Activated naive CD8-positive, alpha-beta T cell treated with anti-CD3 and anti-CD28 coated beads, Interleukin-2, amount 50 U/mL, for 16 hours (primary cell): ENCODE data around the gene USP44.
"Not testable (repeated sequence)": the region's sequence is repeated elsewhere in the genome, so short reads cannot be mapped to it uniquely, and the experiment has no call there.

ENCODE experiments used
- DNase-seq: peaks from one replicate; pipeline ENCODE4 v3.0.0-alpha.2; 2020; ENCODE audit warnings: low read depth, low spot score

Gene USP44

DNA sequence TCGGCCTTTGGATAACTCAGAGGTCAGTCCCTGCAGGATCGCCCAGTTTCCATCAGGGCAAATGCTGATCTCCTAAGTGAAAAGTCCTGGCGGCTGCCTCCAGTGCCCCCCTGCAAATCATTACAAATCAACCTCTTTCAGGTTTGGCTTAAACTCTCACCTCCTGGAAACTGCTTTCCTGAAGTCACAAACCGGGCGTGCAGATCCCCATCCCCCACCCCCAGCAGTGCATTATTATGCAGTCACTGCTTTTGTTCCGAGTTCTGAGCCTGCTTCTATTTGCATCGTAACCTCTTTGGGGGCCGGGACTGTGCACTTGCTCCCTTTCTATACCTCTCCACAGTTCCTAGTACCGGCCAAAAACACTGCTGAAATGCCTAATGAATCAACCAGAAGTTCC lies at the start of gene USP44:
Gene USP44, minus strand, starts transcription at position 172 of the 400 bp plus-strand sequence. CDS start 17,220 bp downstream, outside the sequence.
- DNase-seq, result no peak

DNA sequence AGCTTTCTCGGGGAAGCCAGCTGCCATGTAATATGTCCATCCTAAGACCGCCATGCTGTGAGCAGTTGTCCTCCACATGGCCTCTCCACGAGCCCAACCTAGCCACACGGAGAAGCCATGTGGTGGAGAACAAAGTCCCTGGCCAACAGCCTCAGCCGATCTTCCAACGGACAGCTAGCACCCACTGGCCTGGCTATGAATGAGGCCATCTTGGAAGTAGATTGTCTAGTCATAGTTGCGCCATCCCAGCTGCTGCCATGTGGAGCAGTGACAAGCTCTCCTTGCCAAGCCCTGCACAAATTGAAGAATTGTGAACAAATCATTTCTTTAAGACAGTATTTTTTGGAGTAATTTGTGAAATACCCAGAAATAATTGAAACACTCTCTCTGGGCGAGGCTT lies 49.3 kb upstream of the USP44 start:
- no peak for DNase-seq

DNA sequence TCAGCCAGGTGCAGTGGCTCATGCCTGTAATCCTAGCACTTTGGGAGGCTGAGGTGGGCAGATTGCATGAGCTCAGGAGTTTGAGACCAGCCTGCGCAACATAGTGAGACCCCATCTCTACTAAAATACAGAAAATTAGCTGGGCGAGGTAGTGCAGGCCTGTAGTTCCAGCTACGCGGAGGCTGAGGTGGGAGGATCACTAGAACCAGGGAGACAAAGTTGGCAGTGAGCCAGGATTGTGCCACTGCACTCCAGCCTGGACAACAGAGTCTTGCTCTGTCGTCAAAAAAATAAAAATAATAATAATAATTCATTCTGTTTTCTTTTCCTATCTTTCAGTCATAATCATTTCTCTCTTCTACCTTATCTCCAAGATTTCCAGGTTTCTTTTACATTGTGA lies 48.6 kb upstream of the USP44 start:
- no peak for DNase-seq

DNA sequence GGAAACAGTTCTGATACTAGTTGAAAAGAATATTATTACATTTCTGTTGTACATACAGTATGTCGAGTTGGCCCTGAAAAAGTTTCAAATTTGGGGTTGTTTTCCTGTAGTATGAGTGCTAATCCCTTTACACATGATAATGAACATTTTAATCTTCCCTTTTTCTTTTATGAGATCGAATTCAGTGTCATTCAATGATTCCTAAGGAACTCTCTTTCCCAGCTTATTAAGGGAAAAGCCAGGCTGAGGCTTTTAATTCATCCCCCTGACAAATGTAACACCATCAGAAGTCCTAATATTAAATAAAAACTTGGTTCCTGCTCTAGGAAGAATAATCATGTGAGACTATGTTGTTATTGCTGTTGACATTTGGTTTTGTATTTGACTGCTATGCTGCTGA lies 42.9 kb upstream of the USP44 start:
- no peak for DNase-seq

DNA sequence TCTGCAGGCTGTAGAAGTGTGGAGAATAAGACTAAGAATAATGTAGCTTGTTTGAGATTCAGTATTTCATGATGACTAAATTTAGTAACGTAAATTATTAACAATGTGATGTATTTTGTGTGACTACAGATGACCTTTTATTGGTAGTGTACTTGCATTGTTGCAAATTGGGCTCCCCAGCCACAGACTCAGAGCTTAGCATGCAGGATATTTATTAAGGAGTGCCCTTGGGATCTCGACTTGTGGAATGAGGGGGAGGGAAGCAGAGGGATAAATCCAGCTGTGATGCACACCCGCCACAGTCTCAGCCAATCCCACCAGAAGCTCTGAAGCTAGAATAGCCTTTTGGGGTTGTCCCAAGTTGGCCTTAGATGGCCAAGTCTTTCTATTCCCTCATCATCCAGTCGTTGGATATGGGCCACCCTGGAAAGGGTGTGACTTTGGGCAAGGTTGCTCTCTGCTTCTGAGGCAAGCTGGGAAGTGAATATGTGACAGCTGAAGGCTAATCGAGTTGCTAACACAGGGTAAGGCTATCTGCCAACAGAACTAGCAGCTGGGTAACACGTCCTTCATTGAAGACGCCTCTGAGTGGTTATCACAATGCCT lies 42.1 kb upstream of the USP44 start:
- no peak for DNase-seq

DNA sequence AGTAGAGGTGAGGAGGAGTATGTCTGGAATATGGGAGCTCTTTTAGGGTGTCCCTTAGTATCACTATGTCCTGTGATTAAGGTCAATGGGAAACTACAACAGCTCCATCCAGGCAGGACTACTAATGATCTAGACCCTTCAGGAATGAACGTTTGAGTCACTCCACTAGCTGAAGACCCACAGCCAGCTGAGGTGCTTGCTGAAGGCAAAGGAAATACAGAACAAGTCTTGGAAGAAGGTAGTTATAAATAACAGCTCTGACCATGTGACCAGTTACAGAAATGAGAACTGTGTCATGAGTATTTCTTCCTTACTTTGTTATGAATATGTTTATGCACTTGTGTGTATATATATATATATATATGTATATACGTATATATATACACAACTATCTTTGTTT lies 40.5 kb upstream of the USP44 start:
- no peak for DNase-seq

DNA sequence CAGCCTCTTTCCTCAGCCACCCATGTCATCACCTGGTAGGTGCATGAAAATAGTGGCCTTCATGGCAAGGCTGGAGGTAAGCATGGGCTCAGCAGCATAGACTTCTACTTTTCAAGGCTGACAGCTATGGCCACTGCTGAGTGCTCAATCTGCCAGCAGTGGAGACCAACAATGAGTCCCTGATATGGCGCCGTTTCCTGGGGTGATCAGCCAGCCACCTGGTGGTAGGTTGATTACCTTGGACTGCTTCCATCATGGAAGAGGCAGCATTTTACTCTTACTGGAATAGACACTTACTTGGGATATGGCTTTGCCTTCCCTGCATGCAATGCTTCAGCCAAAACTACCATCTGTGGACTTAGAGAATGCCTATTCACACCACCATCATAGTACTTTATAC lies 39.5 kb upstream of the USP44 start:
- no peak for DNase-seq

DNA sequence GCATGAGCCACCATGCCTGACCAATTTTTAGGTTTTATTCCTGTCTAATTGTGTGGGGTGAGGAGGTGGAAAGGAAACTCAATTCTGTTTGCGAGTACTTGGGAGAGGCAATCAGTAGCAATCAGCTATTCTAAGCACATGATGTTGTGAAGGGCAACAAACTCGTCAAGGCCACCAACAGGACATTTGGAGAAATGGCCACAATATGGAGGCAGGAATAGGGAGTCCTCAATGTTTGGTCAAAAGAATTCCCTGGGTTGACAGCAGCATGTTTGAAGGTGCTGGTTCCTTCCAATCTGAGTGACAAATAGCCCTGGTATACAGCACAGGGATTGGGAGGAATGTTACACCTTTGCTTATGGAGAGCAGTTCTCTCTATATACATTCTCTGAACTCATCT lies 32.7 kb upstream of the USP44 start:
- DNase-seq, result no peak

DNA sequence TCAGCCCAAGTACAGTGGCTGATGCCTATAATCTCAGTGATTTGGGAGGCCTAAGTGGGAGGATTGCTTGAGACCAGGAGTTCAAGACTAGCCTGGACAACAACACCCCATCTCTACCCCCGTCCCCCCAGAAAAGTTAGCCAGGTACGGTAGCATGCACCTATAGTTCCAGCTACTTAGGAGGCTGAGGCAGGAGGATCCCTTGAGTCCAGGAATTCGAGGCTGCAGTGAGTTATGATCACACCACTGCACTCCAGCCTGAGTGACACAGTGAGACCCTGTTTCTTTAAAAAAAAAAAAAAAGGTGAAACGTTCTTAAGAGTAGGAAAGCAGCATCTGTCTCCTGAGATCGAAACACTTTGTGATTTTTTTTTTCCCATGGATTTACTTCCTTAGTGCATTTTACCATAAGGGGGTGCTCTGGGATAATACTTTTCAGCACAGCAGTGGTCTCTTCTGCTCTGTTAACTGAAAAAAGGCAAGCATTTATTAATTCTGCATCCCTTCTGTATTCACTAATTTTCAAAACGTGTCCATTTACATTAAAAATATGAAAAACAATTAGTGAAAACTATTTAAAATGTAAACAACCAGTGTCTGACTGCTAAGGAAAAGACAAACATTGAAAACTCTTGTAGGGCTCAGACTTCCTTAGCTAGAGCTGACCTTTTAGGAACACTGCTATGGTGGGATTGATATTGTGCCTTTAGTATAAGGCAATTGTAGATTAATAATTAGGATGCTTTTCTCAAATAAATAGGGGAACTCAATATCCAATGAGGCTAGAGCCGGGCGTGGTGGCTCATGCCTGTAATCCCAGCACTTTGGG lies 31.2 kb upstream of the USP44 start:
- no peak for DNase-seq

DNA sequence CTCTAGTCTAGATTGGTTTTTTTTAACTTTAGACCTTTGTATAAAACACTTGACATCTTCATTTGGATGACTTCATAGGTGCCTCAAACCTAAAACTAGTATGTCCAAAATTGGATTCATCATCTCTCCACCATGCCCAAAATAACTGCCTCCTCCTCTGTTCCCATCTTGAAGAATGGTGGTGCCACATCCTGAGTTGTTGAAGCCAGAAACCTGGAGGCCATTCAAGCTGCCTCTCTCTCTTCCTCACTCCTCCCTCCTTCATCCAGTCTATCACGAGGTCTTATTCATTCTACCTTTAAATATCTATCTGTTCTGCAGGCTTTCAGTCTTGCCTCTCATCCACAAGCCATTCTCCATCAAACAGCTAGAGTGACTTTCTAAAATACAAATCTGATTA lies 26.5 kb upstream of the USP44 start:
- DNase-seq, result no peak

DNA sequence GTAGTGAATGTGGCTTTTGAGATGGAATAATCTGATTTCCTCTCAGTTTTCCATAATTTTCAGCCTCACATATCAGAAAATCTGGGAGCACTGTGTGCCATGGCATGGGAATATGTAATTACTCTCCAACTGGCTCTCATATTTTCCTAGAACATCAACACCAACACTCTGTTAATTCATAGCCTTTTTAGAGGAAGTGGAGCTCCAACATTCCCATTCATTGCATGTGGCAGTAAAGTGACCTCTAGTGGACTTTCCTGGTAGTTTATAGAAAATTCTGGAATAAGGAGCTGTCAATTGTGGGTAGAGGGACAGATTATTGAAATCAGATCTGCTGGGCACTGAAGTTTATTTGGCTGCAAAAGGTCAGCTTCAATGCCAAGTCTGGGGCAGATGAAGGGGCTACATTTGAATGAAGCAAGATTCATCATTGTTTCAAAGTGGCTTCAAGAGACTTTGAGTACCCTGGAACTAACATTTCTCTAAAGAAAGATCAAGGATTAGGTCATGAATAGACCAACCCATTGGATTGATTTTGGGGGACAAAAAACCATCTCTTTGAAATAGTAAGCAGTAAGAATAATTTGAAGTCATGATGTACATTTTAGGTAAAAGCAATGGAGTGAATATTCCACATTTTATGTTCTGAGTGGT lies 23.6 kb upstream of the USP44 start:
- DNase-seq, result no peak

DNA sequence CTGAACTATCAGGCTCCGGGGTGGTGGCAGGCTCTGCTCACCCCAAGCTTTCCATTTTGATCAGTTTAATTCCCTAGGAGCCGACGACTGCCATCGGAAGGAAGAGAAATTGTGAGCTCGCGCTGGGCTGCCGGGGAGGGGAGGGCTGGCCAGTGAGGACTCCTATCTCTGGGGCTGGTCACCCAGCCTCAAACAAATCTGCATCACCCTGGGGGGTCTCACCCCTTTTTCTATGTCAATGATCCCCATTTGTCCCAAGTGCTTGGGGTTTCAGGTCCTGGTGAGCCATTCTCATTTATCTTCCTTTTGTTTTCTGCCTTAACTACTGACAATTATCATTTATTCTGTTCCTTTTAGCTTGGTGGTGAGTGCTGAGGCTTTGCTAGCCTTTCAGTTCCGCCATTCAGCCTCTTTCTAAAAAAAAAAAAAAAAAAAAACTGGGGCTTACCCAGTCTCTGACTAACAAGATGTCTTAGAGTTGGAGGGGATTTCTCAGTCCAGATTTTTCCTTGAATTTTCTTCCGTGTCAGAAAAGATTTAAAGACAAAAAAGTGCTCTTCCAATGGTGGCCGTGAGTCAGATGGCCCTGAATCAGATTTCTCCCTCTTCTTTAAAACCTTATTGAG lies 22.8 kb upstream of the USP44 start:
- DNase-seq, result no peak

DNA sequence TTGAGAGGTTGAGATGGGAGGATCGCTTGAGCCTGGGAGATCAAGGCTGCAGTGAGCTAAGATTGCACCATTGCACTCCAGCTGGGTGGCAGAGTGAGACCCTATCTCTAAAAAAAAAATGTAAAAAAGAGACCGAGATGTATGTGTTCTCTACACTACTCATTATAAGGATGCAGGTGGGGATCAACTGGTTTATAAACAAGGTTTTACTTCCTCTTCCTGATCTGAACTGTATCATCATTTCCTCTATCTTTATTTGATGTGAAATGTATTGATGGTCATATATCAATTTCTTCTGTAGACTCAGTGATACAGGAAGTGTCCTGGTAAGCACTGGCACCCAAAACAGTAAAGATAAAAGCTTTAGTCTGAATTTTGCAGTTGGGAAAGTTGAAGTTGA lies 20.1 kb upstream of the USP44 start:
- DNase-seq, result no peak

DNA sequence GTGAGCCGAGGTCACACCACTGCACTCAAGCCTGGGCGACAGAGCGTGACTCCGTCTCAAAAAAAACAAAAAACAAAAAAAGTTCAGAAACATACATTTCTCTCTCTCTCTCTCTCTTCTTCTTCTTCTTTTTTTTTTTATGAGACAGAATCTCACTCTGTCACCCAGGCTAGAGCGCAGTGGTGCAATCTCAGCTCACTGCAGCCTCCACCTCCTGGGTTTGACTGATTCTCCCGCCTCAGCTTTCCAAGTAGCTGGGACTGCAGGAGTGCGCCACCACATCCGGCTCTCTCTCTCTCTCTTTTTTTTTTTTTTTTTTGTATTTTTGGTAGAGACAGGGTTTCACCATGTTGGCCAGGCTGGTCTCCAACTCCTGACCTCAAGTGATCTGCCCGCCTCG lies 16.8 kb upstream of the USP44 start:
- DNase-seq, result not testable (repeated sequence)

DNA sequence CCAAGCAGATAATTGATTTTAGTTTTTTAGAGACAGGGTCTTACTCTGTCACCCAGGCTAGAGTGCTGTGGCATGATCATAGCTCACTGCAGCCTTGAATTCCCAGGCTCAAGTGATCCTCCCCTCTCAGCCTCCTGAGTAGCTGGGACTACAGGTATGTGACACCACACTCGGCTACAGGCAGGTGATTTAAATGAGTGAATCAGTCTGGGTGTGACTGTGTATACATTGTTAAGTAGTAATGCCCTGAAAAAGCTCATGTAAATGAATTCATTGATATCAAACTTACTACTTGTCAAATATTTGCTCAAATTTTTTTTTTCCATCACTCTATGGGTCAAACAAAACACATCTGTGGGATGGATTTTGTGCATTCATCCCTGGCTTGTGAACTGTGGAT lies 6.3 kb upstream of the USP44 start:
- no peak for DNase-seq

DNA sequence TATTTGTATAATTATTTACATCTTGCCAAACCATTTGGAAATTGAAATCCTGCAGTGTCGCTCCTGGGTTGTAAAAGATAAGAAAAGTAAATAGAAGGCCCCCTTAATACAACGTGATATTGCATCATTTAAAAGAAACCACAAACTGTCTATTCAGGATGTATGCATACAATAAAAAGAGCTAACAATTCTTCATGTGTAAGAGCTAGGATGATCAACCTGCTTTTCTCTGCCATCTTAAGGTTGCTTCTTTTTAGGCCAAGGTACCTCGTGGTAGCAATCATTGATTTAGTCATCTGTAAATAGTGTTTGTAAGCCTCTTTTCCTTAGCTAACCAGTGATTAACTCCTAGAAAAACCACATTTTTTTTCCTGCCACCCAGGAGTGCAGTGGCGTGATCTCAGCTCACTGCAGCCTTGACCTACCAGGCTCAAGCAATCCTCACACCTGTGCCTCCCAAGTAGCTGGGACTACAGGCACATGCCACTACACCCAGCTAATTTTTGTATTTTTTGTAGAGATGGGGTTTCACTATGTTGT lies 3.3 kb upstream of the USP44 start:
- DNase-seq, result no peak

DNA sequence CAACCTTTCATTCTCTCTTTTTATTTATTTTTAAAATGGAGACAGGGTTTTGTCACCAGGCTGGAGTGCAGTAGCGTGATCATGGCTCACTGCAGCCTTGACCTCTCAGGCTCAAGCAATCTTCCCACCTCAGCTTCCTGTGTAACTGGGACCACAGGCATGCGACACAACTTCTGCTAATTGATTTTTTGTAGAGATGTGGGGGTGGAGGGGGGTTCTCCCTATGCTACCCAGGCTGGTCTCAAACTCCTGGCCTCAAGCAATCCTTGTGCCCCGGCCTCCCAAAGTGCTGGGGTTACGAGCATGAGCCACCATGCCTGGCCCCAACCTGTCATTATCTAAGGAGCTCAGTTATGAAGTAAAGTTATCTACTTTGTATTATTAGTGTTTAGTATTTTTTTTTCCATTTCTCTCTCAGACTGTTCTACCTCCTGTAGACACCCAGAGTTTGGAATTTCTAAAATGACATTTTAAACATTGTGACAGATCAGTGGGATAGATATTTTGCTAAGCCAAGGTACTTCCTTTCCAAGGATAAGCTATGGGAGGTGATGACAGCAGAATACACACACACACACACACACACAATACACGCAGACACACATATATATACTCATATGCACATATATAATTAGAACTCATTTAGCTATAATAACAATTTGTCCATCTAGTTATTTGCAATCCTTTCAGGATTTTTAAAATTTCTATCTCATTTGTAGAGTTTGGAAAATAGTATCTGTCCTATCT lies 2.1 kb upstream of the USP44 start:
- DNase-seq, result no peak

DNA sequence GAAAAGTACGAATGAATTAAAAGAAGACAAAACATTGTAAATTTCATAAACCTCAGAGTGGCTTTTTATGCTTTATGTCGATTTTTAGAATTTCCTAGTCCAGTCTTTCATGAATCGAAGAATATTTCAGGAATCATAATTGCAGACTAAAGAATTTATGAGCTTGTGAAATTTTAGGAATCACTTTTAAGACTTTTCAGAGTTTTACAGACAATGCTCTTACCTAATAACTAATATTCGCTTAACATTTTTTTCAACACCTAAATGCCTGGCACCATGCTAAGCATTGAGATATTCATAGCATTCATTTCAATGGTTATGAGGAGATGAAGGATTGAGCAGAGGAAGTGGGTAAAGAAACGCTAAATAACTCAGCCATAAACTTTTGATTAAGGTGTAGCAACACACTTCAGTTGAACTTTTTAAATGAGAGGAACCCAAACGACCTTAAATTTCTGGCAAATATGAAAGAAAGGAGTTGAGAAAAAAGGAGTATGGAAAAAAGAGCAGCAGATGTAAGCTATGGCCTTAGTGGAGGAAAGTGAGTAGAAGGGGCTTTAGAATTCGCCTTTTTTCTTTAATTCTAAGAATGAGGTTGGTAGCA lies 739 bp upstream of the USP44 start:
- no peak for DNase-seq

DNA sequence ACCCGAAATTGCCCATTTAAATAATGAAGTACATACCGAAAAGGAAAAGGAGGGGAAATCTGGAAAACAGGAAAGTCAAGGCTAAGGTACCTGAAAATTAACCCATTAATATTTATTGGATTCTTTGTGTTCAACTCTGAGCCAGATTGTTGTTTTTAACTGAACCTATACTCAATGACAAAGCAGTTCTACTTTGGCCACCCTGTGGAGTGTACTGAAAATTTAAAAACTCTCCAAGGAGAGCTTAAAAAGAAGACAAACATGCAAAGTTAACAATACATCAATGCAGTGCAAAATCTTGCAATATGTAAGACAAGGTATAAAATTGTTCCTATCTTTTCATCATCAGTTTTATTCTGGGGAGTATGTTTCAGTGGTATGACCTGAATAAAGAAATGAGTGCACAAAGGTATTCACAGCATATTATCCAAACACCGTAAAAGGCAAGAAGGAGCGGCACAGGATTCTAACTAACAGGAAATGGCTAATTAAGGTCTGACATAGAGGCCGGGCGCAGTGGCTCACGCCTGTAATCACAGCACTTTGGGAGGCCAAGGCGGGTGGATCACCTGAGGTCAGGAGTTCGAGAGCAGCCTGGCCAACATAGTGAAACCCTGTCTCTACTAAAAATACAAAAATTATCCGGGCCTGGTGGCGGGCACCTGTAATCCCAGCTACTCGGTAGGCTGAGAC lies 1.7 kb downstream of the USP44 start:
- no peak for DNase-seq
